Activated CD8-positive, alpha-beta T cell treated with anti-CD3 and anti-CD28 coated beads for 36 hours (primary cell): ENCODE data around the gene EIF1AY. TPM values are rescaled to one million over a fixed set of nuclear protein-coding genes. Genes with fewer than 3 reads are reported as not detected.

ENCODE experiments used
- ATAC-seq: fragments of 200-7000 bp; cut with Tn5 transposase; one replicate; pipeline ENCODE4 v1.10.0; 2021; ENCODE audit warnings: mild to moderate bottlenecking, moderate library complexity
- CTCF ChIA-PET: fragments of 350-600 bp; sonication (Branson Sonifier 250); formaldehyde crosslinking; loops from one replicate; lab custom pipeline; 2021; ENCODE audit warnings: antibody characterized with exemption; lab: Charles Lee
- POLR2A ChIA-PET: fragments of 350-600 bp; sonication (Branson Sonifier 250); formaldehyde crosslinking; loops from one replicate; lab custom pipeline; 2021; ENCODE audit warnings: antibody characterized with exemption; lab: Charles Lee
- DNase-seq: peaks from one replicate; pipeline ENCODE4 v3.0.0-alpha.2; 2020
- H3K27ac Mint-ChIP-seq: one replicate; pipeline ENCODE4 v1.8.0; 2021; ENCODE audit warnings: mild to moderate bottlenecking, mixed read lengths
- H3K27me3 Mint-ChIP-seq: one replicate; pipeline ENCODE4 v1.8.0; 2021; ENCODE audit warnings: mixed read lengths
- H3K36me3 Mint-ChIP-seq: one replicate; pipeline ENCODE4 v1.8.0; 2021; ENCODE audit warnings: low read depth, mixed read lengths
- H3K4me1 Mint-ChIP-seq: one replicate; pipeline ENCODE4 v1.8.0; 2021; ENCODE audit warnings: low read depth, mixed read lengths
- H3K4me3 Mint-ChIP-seq: one replicate; pipeline ENCODE4 v1.8.0; 2021; ENCODE audit warnings: mild to moderate bottlenecking, moderate library complexity, mixed read lengths
- H3K9me3 Mint-ChIP-seq: one replicate; pipeline ENCODE4 v1.8.0; 2021; ENCODE audit warnings: mixed read lengths
- intact Hi-C: fragments of 100-400 bp; cut with micrococcal nuclease; formaldehyde crosslinking; loops from one replicate; pipeline ENCODE4 v1.10.0; 2022
- total RNA-seq, 2 experiments: library from RNA; stranded (reverse); gene quantifications; one replicate each; pipeline ENCODE4 v1.2.3, GENCODE V29; 2021
- TF ChIP-seq, protein P1 (sequence below): fragments of 200-600 bp; IDR thresholded peaks from one replicate; pipeline ENCODE4 v1.8.0; 2022; ENCODE audit warnings: antibody characterized with exemption, mild to moderate bottlenecking

EIF1AY gene
- total RNA-seq, 2 experiments from 2014 or later: 89.8 to 92.0 TPM

DNA sequence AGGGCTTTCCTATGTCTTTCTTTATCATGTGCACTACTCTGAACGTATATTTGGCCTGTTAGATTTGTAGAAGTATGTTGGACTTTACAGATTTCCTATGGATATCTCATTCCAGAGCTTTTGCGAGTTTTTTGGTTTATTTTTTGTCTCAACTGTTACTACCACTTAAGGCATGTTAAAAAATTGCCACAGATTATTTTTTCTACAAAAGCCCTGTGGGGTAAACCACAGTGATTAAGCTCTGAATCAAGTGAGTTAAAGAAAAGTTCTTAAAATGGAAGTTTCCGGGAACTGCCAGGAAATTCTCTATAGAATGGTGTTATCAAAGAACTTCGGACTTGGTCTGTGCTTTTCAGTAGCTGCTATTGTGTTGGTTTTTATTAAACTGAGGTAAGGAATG, 10.6 kb downstream of the EIF1AY start:
- no peaks in the 10 kb centered on the region for H3K9me3 Mint-ChIP-seq
- TF ChIP-seq, protein P1, sequence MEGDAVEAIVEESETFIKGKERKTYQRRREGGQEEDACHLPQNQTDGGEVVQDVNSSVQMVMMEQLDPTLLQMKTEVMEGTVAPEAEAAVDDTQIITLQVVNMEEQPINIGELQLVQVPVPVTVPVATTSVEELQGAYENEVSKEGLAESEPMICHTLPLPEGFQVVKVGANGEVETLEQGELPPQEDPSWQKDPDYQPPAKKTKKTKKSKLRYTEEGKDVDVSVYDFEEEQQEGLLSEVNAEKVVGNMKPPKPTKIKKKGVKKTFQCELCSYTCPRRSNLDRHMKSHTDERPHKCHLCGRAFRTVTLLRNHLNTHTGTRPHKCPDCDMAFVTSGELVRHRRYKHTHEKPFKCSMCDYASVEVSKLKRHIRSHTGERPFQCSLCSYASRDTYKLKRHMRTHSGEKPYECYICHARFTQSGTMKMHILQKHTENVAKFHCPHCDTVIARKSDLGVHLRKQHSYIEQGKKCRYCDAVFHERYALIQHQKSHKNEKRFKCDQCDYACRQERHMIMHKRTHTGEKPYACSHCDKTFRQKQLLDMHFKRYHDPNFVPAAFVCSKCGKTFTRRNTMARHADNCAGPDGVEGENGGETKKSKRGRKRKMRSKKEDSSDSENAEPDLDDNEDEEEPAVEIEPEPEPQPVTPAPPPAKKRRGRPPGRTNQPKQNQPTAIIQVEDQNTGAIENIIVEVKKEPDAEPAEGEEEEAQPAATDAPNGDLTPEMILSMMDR: no peak
- no peaks in the 10 kb centered on the region for H3K27me3 Mint-ChIP-seq
- H3K27ac Mint-ChIP-seq: no peak overlapping the region
- no peak overlapping the region for H3K4me3 Mint-ChIP-seq
- CTCF ChIA-PET: no interaction called here
- POLR2A ChIA-PET: no interaction called here
- DNase-seq (no peak), ATAC-seq (no peak)
- intact Hi-C loops: no loop called here
- peaks cover 14% of the 10 kb centered on the region for H3K36me3 Mint-ChIP-seq
- peaks cover 4% of the 10 kb centered on the region for H3K4me1 Mint-ChIP-seq

Other genes starting within 250 kb of the EIF1AY start
- gene RPS4Y2, start 180.3 kb downstream of the EIF1AY start, total RNA-seq: not detected